Measurements from ENCODE around the gene MICAL2.

DNA sequence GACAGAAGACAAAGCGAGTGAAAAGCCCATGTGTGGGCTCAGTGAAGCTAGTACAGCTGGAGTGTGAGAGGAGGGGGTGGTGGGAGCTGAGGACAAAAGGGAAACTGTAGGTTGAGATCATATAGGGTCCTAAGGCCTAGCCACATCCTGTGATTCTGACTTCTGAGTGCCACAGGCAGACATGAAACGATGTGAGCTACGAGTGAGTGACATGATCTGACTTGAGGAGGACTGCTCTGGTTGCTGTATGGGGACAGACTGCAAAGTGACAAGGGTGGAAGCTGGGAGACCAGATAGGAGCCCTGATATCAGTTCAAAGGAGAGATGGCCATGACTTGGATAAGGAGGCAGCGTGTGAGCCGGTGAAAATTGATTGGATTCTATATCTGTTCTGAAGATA lies 85.4 kb downstream of the MICAL2 start:
- TF ChIP-seq, protein P1, sequence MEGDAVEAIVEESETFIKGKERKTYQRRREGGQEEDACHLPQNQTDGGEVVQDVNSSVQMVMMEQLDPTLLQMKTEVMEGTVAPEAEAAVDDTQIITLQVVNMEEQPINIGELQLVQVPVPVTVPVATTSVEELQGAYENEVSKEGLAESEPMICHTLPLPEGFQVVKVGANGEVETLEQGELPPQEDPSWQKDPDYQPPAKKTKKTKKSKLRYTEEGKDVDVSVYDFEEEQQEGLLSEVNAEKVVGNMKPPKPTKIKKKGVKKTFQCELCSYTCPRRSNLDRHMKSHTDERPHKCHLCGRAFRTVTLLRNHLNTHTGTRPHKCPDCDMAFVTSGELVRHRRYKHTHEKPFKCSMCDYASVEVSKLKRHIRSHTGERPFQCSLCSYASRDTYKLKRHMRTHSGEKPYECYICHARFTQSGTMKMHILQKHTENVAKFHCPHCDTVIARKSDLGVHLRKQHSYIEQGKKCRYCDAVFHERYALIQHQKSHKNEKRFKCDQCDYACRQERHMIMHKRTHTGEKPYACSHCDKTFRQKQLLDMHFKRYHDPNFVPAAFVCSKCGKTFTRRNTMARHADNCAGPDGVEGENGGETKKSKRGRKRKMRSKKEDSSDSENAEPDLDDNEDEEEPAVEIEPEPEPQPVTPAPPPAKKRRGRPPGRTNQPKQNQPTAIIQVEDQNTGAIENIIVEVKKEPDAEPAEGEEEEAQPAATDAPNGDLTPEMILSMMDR (IDR thresholded peaks at IDR 0.05): no peak
- TF ChIP-seq EZH2 (IDR thresholded peaks at IDR 0.05; ENCODE audit: borderline replicate concordance, insufficient read depth, low read depth, low read length, poor library complexity, severe bottlenecking): no peak

Data from B cell (primary cell).